ENCODE measurements around the gene ZNF697. TPM values are rescaled to one million over a fixed set of nuclear protein-coding genes. Genes with fewer than 3 reads are reported as not detected.

Gene ZNF697
- total and polyA plus RNA-seq, 10 of the 15 experiments (the other 5 are each of a cell fraction or from before 2014, with no cell fraction given) = 0.48 to 5.9 (median 3.0) TPM

DNA sequence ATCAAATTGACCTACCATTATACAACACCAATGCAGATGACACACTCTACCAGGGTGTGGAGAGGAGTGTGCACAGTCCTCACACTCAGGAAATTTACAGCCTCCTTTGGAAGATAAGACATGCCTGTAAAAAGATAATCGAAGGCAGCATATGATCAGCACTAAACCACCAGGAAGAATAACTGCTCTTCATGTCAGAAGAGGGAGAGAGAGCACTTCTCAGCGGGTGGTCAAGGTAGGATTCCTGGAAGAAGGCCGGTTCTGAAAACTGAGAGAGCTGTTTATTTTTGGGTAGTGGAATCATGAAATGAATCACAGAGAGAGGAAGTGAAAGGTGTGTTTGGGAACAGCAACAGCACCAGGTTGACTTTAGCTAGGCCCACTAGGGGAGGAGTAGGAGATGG lies 14.0 kb upstream of the ZNF697 start (continued):
- TF ChIP-seq JUND (IDR thresholded peaks at IDR 0.05; ENCODE audit: low read depth, low read length) = peak; percentile 90; the same call in 1 of the 2 replicates
- TF ChIP-seq CHD2 (IDR thresholded peaks at IDR 0.05; ENCODE audit: borderline replicate concordance, low read depth, low read length) = peak; percentile 62; the same call in 1 of the 2 replicates
- peak; percentile 65 to 94 for TF ChIP-seq EP300 (IDR thresholded peaks at IDR 0.05; ENCODE audit: borderline replicate concordance in 1 of 2, control insufficient read depth in 1 of 2, low read depth in 2 of 2, low read length in 2 of 2)
- TF ChIP-seq DPF2 (IDR thresholded peaks at IDR 0.05) = peak; percentile 94
- TF ChIP-seq SREBF1 (IDR thresholded peaks at IDR 0.05; ENCODE audit: low read length) = no peak
- TF ChIP-seq NRF1 (conservative IDR thresholded peaks at IDR 0.05; ENCODE audit: low read depth, low read length) = no peak
- no peak for TF ChIP-seq SIX5 (IDR thresholded peaks at IDR 0.05; ENCODE audit: low read depth, low read length, severe bottlenecking)
- no peak for TF ChIP-seq NR2F1 (conservative IDR thresholded peaks at IDR 0.05)
- TF ChIP-seq ZNF687 (IDR thresholded peaks at IDR 0.05) = peak; percentile 14; the same call in 1 of the 2 replicates
- TF ChIP-seq SUPT20H (IDR thresholded peaks at IDR 0.05; ENCODE audit: borderline replicate concordance, control insufficient read depth, low read depth, low read length) = no peak
- TF ChIP-seq NBN (IDR thresholded peaks at IDR 0.05) = peak; percentile 53; the same call in 1 of the 2 replicates
- peak; percentile 76 for TF ChIP-seq MTA2 (IDR thresholded peaks at IDR 0.05; ENCODE audit: low read depth)
- peak; percentile 46 to 60; a peak in 2 of 4 replicates for TF ChIP-seq BHLHE40 (IDR thresholded peaks at IDR 0.05; ENCODE audit: borderline replicate concordance in 1 of 2, low read depth in 2 of 2, low read length in 1 of 2)
- peak; percentile 92; the same call in 1 of the 2 replicates for TF ChIP-seq STAT3 (IDR thresholded peaks at IDR 0.05; ENCODE audit: low read depth, low read length)
- TF ChIP-seq SRF (IDR thresholded peaks at IDR 0.05; ENCODE audit: low read depth in 2 of 2, low read length in 2 of 2) = peak in 1 of 2 experiments; percentile 72; a peak in 1 of 4 replicates
- TF ChIP-seq FOXK2 (IDR thresholded peaks at IDR 0.05) = 0 out of 2 replicates have a peak, but pooled peaks have one; percentile 14
- TF ChIP-seq MEF2B (IDR thresholded peaks at IDR 0.05; ENCODE audit: partially characterized antibody, poor library complexity, severe bottlenecking) = peak; percentile 91
- TF ChIP-seq IRF4 (IDR thresholded peaks at IDR 0.05; ENCODE audit: low read depth, low read length) = peak; percentile 98
- TF ChIP-seq ZBED1 (IDR thresholded peaks at IDR 0.05; ENCODE audit: borderline replicate concordance) = no peak
- TF ChIP-seq BCL11A (IDR thresholded peaks at IDR 0.05; ENCODE audit: low read depth, low read length) = peak; percentile 93
- TF ChIP-seq, protein P1, sequence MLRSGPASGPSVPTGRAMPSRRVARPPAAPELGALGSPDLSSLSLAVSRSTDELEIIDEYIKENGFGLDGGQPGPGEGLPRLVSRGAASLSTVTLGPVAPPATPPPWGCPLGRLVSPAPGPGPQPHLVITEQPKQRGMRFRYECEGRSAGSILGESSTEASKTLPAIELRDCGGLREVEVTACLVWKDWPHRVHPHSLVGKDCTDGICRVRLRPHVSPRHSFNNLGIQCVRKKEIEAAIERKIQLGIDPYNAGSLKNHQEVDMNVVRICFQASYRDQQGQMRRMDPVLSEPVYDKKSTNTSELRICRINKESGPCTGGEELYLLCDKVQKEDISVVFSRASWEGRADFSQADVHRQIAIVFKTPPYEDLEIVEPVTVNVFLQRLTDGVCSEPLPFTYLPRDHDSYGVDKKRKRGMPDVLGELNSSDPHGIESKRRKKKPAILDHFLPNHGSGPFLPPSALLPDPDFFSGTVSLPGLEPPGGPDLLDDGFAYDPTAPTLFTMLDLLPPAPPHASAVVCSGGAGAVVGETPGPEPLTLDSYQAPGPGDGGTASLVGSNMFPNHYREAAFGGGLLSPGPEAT (IDR thresholded peaks at IDR 0.05; ENCODE audit: low read depth) = peak; percentile 84
- TF ChIP-seq ATF7 (IDR thresholded peaks at IDR 0.05; ENCODE audit: low read depth) = peak; percentile 61
- TF ChIP-seq MTA3 (IDR thresholded peaks at IDR 0.05; ENCODE audit: borderline replicate concordance, low read length) = peak; percentile 97; the same call in 1 of the 2 replicates
- 0 out of 2 replicates have a peak, but pooled peaks have one; percentile 50 for TF ChIP-seq GATAD2B (conservative IDR thresholded peaks at IDR 0.05; ENCODE audit: low read depth)
- peak; percentile 37; the same call in 1 of the 2 replicates for TF ChIP-seq TCF7 (IDR thresholded peaks at IDR 0.05; ENCODE audit: borderline replicate concordance)
- peak; percentile 99 for TF ChIP-seq EED (IDR thresholded peaks at IDR 0.05; ENCODE audit: low read depth)
- 0 out of 2 replicates have a peak, but pooled peaks have one; percentile 62 for TF ChIP-seq CBX5 (IDR thresholded peaks at IDR 0.05; ENCODE audit: low read depth)
- TF ChIP-seq GABPA (IDR thresholded peaks at IDR 0.05; ENCODE audit: low read depth) = peak; percentile 26; the same call in 1 of the 2 replicates

Measured in GM12878 (cell line).